Liver (tissue), 9 donors: ENCODE measurements around the gene MTRF1L. TPM values are rescaled to one million over a fixed set of nuclear protein-coding genes. Genes with fewer than 3 reads are reported as not detected.

Source experiments
- DNase-seq: peaks from one replicate; pipeline ENCODE4 v3.0.0-alpha.2; 2017; ENCODE audit warnings: low spot score
- H3K27ac ChIP-seq, 2 donors: one replicate each; pipeline ENCODE4 v1.7.0; 2013; ENCODE audit warnings: inconsistent platforms in 2 of 2, low read length in 2 of 2, control low read depth in 1 of 2, low read depth in 1 of 2, mild to moderate bottlenecking in 1 of 2
- H3K27me3 ChIP-seq, 4 donors: one replicate each; pipeline versions ENCODE4 v1.6.1 to v1.7.0; 2013; ENCODE audit warnings: low read length in 3 of 4, inconsistent platforms in 1 of 4, mild to moderate bottlenecking in 1 of 4, moderate library complexity in 1 of 4; ENCODE audit not compliant: control insufficient read depth in 4 of 4, insufficient read depth in 4 of 4
- H3K36me3 ChIP-seq, 4 donors: one replicate each; pipeline versions ENCODE4 v1.6.1 to v1.7.0; 2013; ENCODE audit warnings: low read length in 3 of 4, mild to moderate bottlenecking in 3 of 4, low read depth in 1 of 4, moderate library complexity in 1 of 4; ENCODE audit not compliant: control insufficient read depth in 4 of 4, insufficient read depth in 3 of 4
- H3K4me1 ChIP-seq, 4 donors: one replicate each; pipeline versions ENCODE4 v1.6.1 to v1.7.0; 2013; ENCODE audit warnings: low read length in 3 of 4, mild to moderate bottlenecking in 3 of 4, moderate library complexity in 1 of 4; ENCODE audit not compliant: control insufficient read depth in 4 of 4, insufficient read depth in 4 of 4
- H3K4me3 ChIP-seq, 3 donors: one replicate each; pipeline versions ENCODE4 v1.6.1 to v1.7.0; 2013; ENCODE audit warnings: low read length in 3 of 3, control low read depth in 1 of 3, low read depth in 1 of 3, mild to moderate bottlenecking in 1 of 3
- H3K9ac ChIP-seq, 2 donors: one replicate each; pipeline ENCODE4 v1.7.0; 2013; ENCODE audit warnings: low read length in 2 of 2, mild to moderate bottlenecking in 2 of 2, moderate library complexity in 2 of 2, control low read depth in 1 of 2, low read depth in 1 of 2
- H3K9me3 ChIP-seq, 4 donors: one replicate each; pipeline versions ENCODE4 v1.6.1 to v1.7.0; 2013; ENCODE audit warnings: low read length in 3 of 4; ENCODE audit not compliant: control insufficient read depth in 4 of 4
- ATF3 ChIP-seq: IDR thresholded peaks from 2 replicates; pipeline ENCODE4 v1.6.1; 2016; ENCODE audit warnings: antibody characterized with exemption
- EGR1 ChIP-seq, 2 donors: IDR thresholded peaks; 2 replicates each; pipeline ENCODE4 v1.6.1; 2016 to 2018; ENCODE audit warnings: antibody characterized with exemption in 2 of 2, low read depth in 2 of 2
- FOXA1 ChIP-seq: IDR thresholded peaks from 2 replicates; pipeline ENCODE4 v1.6.1; 2016; ENCODE audit warnings: antibody characterized with exemption
- FOXA2 ChIP-seq: IDR thresholded peaks from 2 replicates; pipeline ENCODE4 v1.6.1; 2016; ENCODE audit warnings: antibody characterized with exemption
- GABPA ChIP-seq, 2 donors: IDR thresholded peaks in 1 of 2; conservative IDR thresholded peaks in 1 of 2; 2 replicates each; pipeline ENCODE4 v1.6.1; 2016; ENCODE audit warnings: antibody characterized with exemption in 2 of 2, mild to moderate bottlenecking in 1 of 2, moderate library complexity in 1 of 2
- HNF4A ChIP-seq, 2 donors: conservative IDR thresholded peaks; 2 replicates each; pipeline ENCODE4 v1.6.1; 2016; ENCODE audit warnings: antibody characterized with exemption in 2 of 2, mild to moderate bottlenecking in 2 of 2
- HNF4G ChIP-seq: IDR thresholded peaks from 2 replicates; pipeline ENCODE4 v1.6.1; 2016; ENCODE audit warnings: antibody characterized with exemption
- JUND ChIP-seq, 2 donors: IDR thresholded peaks; 2 replicates each; pipeline ENCODE4 v1.6.1; 2016; ENCODE audit warnings: antibody characterized with exemption in 2 of 2
- MAX ChIP-seq: IDR thresholded peaks from 2 replicates; pipeline ENCODE4 v1.6.1; 2016; ENCODE audit warnings: antibody characterized with exemption
- NR2F2 ChIP-seq: IDR thresholded peaks from 2 replicates; pipeline ENCODE4 v1.6.1; 2016; ENCODE audit warnings: antibody characterized with exemption
- RAD21 ChIP-seq, 2 donors: IDR thresholded peaks; 2 replicates each; pipeline ENCODE4 v1.6.1; 2016; ENCODE audit warnings: antibody characterized with exemption in 2 of 2, mild to moderate bottlenecking in 2 of 2
- RXRA ChIP-seq, 2 donors: IDR thresholded peaks; 2 replicates each; pipeline ENCODE4 v1.6.1; 2017 to 2018; ENCODE audit warnings: antibody characterized with exemption in 2 of 2, mild to moderate bottlenecking in 1 of 2
- SP1 ChIP-seq: IDR thresholded peaks from 2 replicates; pipeline ENCODE4 v1.6.1; 2018; ENCODE audit warnings: antibody characterized with exemption, mild to moderate bottlenecking
- TAF1 ChIP-seq: conservative IDR thresholded peaks from 2 replicates; pipeline ENCODE4 v1.6.1; 2016; ENCODE audit warnings: antibody characterized with exemption, mild to moderate bottlenecking
- YY1 ChIP-seq: IDR thresholded peaks from 2 replicates; pipeline ENCODE4 v1.6.1; 2016; ENCODE audit warnings: antibody characterized with exemption, mild to moderate bottlenecking
- WGBS: extraction: QIAGEN DNeasy Blood & Tissue Kit; methylation state at CpG from one replicate; pipeline ENCODE4 v1.1.7; 2013; 5-methylcytosine and 5-hydroxymethylcytosine counted together
- polyA plus RNA-seq, 2 donors: library from polyadenylated mRNA; stranded (reverse) in 1 of 2; unstranded in 1 of 2; fragments of 200-250 nt in 1 of 2; fragments of >200 nt in 1 of 2; fragmentation: Nextera tagmentation in 1 of 2; extraction: Ambion mirVana in 1 of 2; gene quantifications; one replicate each; pipeline versions ENCODE4 v1.2.1 to v1.2.3, GENCODE V29; 2013 to 2015
- total RNA-seq, 2 donors: library from RNA; depleted of rRNA; stranded (reverse); fragments of >200 nt; gene quantifications; one replicate each; pipeline ENCODE4 v1.2.3, GENCODE V29; 2014
- TF ChIP-seq, protein P1 (sequence below): IDR thresholded peaks from 2 replicates; pipeline ENCODE4 v1.6.1; 2016; ENCODE audit warnings: antibody characterized with exemption
- TF ChIP-seq, protein P2 (sequence below): fragments of 150-350 bp; IDR thresholded peaks from 2 replicates; pipeline ENCODE4 v1.5.1; 2017; ENCODE audit warnings: improper control_type of control experiment, low read depth, low read length; ENCODE audit not compliant: missing input control
- TF ChIP-seq, protein P3 (sequence below): IDR thresholded peaks from 2 replicates; pipeline ENCODE4 v1.6.1; 2016; ENCODE audit warnings: antibody characterized with exemption, mild to moderate bottlenecking
- donor health status: healthy.
- donor health status: healthy.
- donor health status: healthy.
- donor health status: healthy.
- donor health status: healthy.

MTRF1L gene
- total and polyA plus RNA-seq, 4 donors: 6.1 to 11.1 (median 8.4) TPM

GRCh38 chr6:152979116-152979515 is 23.4 kb downstream of the MTRF1L start:
- no peak for TF ChIP-seq FOXA1
- TF ChIP-seq SP1: no peak
- no peak for TF ChIP-seq HNF4G
- no peak for TF ChIP-seq MAX
- no peak for TF ChIP-seq YY1
- TF ChIP-seq FOXA2: no peak
- TF ChIP-seq GABPA (IDR thresholded peaks at IDR 0.05 in 1 of 2, conservative IDR thresholded peaks at IDR 0.05 in 1 of 2): no peak
- TF ChIP-seq RXRA (IDR thresholded peaks at IDR 0.05): no peak
- TF ChIP-seq JUND (IDR thresholded peaks at IDR 0.05): no peak
- TF ChIP-seq RAD21 (IDR thresholded peaks at IDR 0.05): no peak
- TF ChIP-seq TAF1: no peak
- TF ChIP-seq NR2F2: no peak
- TF ChIP-seq EGR1 (IDR thresholded peaks at IDR 0.05; ENCODE audit: low read depth in 2 of 2): no peak
- no peak for TF ChIP-seq ATF3
- TF ChIP-seq HNF4A (conservative IDR thresholded peaks at IDR 0.05): no peak
- TF ChIP-seq, protein P1, sequence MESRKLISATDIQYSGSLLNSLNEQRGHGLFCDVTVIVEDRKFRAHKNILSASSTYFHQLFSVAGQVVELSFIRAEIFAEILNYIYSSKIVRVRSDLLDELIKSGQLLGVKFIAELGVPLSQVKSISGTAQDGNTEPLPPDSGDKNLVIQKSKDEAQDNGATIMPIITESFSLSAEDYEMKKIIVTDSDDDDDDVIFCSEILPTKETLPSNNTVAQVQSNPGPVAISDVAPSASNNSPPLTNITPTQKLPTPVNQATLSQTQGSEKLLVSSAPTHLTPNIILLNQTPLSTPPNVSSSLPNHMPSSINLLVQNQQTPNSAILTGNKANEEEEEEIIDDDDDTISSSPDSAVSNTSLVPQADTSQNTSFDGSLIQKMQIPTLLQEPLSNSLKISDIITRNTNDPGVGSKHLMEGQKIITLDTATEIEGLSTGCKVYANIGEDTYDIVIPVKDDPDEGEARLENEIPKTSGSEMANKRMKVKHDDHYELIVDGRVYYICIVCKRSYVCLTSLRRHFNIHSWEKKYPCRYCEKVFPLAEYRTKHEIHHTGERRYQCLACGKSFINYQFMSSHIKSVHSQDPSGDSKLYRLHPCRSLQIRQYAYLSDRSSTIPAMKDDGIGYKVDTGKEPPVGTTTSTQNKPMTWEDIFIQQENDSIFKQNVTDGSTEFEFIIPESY: no peak
- TF ChIP-seq, protein P2, sequence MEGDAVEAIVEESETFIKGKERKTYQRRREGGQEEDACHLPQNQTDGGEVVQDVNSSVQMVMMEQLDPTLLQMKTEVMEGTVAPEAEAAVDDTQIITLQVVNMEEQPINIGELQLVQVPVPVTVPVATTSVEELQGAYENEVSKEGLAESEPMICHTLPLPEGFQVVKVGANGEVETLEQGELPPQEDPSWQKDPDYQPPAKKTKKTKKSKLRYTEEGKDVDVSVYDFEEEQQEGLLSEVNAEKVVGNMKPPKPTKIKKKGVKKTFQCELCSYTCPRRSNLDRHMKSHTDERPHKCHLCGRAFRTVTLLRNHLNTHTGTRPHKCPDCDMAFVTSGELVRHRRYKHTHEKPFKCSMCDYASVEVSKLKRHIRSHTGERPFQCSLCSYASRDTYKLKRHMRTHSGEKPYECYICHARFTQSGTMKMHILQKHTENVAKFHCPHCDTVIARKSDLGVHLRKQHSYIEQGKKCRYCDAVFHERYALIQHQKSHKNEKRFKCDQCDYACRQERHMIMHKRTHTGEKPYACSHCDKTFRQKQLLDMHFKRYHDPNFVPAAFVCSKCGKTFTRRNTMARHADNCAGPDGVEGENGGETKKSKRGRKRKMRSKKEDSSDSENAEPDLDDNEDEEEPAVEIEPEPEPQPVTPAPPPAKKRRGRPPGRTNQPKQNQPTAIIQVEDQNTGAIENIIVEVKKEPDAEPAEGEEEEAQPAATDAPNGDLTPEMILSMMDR: no peak
- Histone ChIP-seq H3K36me3 (peaks cover 0 to 4% (median 1%) of the 10 kb centered on the region in 4 donors), H3K9ac (no peak overlapping the region), H3K9me3 (no peaks in the 10 kb centered on the region), H3K27me3 (no peaks in the 10 kb centered on the region), H3K4me3 (no peak overlapping the region), H3K4me1 (peaks cover 8 to 21% (median 12%) of the 10 kb centered on the region in 4 donors), H3K27ac (no peak overlapping the region)
- DNase-seq: no peak
- 86% methylated on average over 1 of the region's 1 CpG for WGBS

GRCh38 chr6:152978058-152978457 is 24.5 kb downstream of the MTRF1L start:
- H3K9ac ChIP-seq: no peak overlapping the region
- no peak for DNase-seq
- 72% methylated on average over 3 of the region's 3 CpGs for WGBS
- no peak overlapping the region for H3K27ac ChIP-seq
- no peak overlapping the region for H3K4me3 ChIP-seq
- peaks cover 0 to 5% (median 2%) of the 10 kb centered on the region in 4 donors for H3K36me3 ChIP-seq
- peaks cover 8 to 21% (median 12%) of the 10 kb centered on the region in 4 donors for H3K4me1 ChIP-seq
- H3K9me3 ChIP-seq: no peaks in the 10 kb centered on the region
- no peak for TF ChIP-seq SP1
- no peak for TF ChIP-seq YY1
- no peak for TF ChIP-seq JUND (IDR thresholded peaks at IDR 0.05)
- TF ChIP-seq RAD21 (IDR thresholded peaks at IDR 0.05): no peak
- no peak for TF ChIP-seq HNF4G
- TF ChIP-seq, protein P2: no peak
- TF ChIP-seq MAX: no peak
- no peak for TF ChIP-seq TAF1
- TF ChIP-seq, protein P3, sequence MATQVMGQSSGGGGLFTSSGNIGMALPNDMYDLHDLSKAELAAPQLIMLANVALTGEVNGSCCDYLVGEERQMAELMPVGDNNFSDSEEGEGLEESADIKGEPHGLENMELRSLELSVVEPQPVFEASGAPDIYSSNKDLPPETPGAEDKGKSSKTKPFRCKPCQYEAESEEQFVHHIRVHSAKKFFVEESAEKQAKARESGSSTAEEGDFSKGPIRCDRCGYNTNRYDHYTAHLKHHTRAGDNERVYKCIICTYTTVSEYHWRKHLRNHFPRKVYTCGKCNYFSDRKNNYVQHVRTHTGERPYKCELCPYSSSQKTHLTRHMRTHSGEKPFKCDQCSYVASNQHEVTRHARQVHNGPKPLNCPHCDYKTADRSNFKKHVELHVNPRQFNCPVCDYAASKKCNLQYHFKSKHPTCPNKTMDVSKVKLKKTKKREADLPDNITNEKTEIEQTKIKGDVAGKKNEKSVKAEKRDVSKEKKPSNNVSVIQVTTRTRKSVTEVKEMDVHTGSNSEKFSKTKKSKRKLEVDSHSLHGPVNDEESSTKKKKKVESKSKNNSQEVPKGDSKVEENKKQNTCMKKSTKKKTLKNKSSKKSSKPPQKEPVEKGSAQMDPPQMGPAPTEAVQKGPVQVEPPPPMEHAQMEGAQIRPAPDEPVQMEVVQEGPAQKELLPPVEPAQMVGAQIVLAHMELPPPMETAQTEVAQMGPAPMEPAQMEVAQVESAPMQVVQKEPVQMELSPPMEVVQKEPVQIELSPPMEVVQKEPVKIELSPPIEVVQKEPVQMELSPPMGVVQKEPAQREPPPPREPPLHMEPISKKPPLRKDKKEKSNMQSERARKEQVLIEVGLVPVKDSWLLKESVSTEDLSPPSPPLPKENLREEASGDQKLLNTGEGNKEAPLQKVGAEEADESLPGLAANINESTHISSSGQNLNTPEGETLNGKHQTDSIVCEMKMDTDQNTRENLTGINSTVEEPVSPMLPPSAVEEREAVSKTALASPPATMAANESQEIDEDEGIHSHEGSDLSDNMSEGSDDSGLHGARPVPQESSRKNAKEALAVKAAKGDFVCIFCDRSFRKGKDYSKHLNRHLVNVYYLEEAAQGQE: no peak
- no peak for TF ChIP-seq NR2F2
- no peak for TF ChIP-seq FOXA2
- no peak for TF ChIP-seq FOXA1
- TF ChIP-seq GABPA (IDR thresholded peaks at IDR 0.05 in 1 of 2, conservative IDR thresholded peaks at IDR 0.05 in 1 of 2): no peak
- no peak for TF ChIP-seq ATF3
- no peak for TF ChIP-seq HNF4A (conservative IDR thresholded peaks at IDR 0.05)
- TF ChIP-seq RXRA (IDR thresholded peaks at IDR 0.05): no peak
- TF ChIP-seq EGR1 (IDR thresholded peaks at IDR 0.05; ENCODE audit: low read depth in 2 of 2): no peak
- no peaks in the 10 kb centered on the region for H3K27me3 ChIP-seq
